Heart left ventricle (tissue), 13 donors: ENCODE data around the gene GLIS2.

ENCODE experiments used
- CTCF ChIP-seq, 12 donors: fragments of 200-600 bp; sonication (generic) in 4 of 12; IDR thresholded peaks; one replicate each; pipeline versions ENCODE4 v1.5.0 to v1.8.0; 2018 to 2022; ENCODE audit warnings: antibody characterized with exemption in 12 of 12, mild to moderate bottlenecking in 5 of 12
- POLR2A ChIP-seq, 2 donors: fragments of 450-650 bp; IDR thresholded peaks; one replicate each; pipeline ENCODE4 v1.6.1; 2017; ENCODE audit warnings: antibody characterized with exemption in 2 of 2, mild to moderate bottlenecking in 2 of 2, moderate library complexity in 2 of 2
- donor health status: ischemic (EF 13 %, LVEDD 7.1; RV severe dilation, severe dysfunction).
- donor health status: DM: no; HTN: yes; CAD: no.
- donor health status: DM: no; HTN: no; CAD: no.
- donor health status: ischemic (EF 25% LVEDD 6.9; RV normal size, moderate dysfunction).
- donor health status: ischemic (EF 25% LVEDD 5.7; RV mildly dilated, moderate dysfunction).
- donor health status: ischemic (EF 35%, LVEDD 5.7; RV mildly dilated, moderate dysfunction).
- donor health status: nonischemic (EF 11% LVEDD 7.7; RV severe dilation, severe dysfunction).
- donor health status: DM: yes; HTN: yes; CAD: no.
- donor health status: PGD.
- donor health status: ischemic (EF 29% LVEDD 5.4; RV normal size, mild dysfunction).
- donor health status: nonischemic (EF 23%, LVEDD 6.1; RV moderate dilation, normal function).

GRCh38 chr16:4366016-4366415 is 50.1 kb downstream of the GLIS2 start:
- TF ChIP-seq POLR2A (IDR thresholded peaks at IDR 0.05), result no peak
- TF ChIP-seq CTCF (IDR thresholded peaks at IDR 0.05), result no peak
